Measurements from ENCODE around the gene SLC66A1.

Gene SLC66A1

DNA sequence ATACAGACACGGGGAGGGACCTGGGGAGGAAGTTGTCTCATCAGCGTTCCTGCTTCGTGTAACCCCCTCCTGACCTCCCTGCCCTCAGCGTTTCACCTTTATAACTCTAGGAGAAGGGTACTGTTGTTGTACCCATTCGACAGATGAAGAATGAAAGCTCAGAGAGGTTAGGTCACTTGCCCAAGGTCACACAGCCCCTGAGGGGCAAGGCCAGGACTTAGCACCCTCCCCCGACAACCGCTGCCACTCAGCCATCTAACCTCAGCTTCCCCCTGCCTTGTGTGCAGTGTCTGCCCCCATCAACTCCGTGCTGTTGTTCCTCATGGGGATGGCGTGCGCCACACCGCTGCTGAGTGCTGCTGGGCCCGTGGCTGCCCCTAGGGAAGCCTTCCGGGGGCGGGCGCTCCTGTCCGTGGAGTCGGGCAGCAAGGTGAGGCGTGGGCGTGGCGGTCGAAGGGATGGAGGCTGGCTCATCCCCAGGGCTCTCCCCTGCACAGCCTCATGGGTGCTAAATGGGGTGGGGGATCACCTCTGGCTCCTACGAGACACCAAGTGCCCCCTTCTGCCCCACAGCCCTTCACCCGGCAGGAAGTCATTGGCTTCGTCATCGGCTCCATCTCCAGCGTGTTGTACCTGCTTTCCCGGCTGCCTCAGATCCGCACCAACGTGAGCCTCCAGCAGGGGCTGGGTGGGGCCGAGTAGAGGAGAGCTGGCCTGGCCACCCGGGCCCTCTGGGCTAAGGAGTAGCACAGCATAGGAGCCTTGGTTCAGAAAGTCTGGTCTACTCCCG is 14.0 kb downstream of the SLC66A1 start:
- no peak for DNase-seq

DNA sequence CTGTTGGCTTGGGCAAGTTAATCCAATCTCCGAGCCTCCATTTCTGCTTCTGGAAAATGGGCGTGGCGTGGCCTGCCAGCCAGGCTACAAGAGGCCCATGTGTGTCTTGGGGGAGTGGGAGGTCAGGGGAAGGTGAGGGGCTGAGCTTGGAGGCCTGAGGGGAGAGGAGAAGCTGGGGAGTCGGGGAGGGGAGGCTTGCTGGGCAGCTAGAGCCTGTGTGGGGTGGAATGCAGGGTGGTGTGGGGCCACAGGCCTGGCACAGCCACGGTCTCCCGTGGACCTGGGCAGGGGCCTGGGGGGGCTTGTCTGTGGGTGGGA is 14.6 kb downstream of the SLC66A1 start:
- DNase-seq: no peak

DNA sequence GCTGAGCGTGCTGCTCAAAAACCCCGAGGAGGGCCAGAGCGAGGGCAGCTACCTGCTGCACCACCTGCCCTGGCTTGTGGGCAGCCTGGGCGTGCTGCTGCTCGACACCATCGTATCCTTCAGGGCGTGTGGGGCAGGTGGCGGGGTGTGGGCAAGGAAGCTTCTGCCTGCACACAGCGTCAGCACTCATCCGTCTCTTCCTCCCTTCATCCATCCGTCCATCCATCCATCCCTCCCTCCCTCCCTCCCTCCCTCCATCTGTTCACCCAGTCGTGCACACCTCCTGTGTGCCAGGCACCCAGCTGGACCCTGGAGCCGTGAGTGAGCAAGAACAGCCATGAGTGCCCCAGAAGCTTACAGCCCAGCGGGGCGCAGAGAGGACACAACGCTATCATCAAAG is 15.2 kb downstream of the SLC66A1 start:
- no peak for DNase-seq

DNA sequence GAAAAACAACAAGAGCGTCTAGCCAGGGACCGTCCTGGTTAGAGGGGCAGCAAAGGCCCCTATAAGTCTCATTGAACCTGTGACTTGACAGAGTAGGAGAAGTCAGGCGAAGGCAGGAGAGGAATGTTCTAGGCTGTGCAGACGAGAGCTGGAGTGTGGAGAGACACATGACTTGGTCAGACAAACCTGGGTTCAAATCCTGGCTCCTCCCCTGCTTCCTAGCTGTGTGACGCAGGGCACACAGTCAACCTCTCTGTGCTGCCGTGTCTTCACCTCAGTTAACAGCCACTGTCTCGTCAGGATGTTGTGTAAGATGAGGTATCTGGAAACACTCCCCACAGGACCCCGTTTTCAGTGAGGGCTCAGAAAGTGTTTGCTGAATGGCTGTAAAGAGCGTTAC is 15.6 kb downstream of the SLC66A1 start:
- DNase-seq: no peak

DNA sequence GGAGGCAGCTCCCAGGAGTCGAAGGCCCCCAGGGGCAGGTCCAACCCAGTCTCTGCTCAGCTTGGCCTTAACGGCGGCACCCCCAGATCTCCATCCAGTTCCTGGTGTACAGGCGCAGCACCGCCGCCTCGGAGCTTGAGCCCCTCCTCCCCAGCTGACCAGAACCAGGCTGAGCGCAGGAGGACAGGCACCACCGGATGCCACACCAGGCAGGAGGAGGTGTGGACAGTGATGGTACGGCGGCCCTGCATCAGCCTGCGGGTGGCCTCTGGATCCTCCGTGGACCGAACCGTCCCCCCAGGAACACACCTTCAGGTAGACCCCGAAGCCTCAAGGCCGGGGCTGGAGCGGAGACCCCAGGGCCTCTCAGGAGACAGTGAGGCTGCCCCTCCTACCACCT is 16.4 kb downstream of the SLC66A1 start:
- no peak for DNase-seq

DNA sequence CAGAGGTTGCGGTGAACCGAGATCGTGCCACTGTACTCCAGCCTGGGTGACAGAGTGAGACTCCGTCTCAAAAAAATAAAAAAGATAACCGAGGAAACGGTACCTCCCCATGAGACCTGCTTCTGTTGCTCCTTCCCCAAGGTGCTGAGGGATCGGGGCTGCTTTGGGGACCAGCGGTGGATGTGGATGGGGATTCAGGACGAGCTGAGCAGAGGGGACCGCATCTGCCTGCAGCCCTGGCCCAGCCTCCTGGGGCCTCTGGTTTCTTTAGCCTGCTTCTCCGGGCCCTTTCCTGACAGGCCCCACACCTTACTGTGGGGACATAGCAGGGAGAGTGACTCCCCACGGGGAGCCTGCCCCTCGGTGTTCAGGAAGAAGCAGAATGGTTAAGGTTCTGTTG is 17.1 kb downstream of the SLC66A1 start:
- no peak for DNase-seq

DNA sequence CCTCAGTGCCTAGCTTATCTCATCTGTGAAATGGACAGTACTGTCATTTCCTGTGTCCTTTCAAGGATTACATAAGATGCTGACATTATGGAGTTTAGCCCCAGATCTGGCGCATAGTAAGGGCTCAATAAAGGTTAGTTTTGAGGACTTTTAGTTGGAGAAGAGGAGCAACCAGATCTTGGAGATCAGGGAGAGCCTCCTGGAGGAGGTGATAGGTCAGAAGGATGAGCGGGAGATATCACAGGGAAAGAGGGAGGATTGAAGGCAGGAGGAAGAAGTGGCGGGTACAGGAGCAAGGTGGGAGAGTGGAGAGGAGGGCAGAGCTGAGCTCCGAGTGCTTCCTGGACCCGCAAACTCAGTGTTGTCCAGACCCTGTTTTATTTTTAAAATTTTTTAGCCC is 17.5 kb downstream of the SLC66A1 start:
- no peak for DNase-seq

DNA sequence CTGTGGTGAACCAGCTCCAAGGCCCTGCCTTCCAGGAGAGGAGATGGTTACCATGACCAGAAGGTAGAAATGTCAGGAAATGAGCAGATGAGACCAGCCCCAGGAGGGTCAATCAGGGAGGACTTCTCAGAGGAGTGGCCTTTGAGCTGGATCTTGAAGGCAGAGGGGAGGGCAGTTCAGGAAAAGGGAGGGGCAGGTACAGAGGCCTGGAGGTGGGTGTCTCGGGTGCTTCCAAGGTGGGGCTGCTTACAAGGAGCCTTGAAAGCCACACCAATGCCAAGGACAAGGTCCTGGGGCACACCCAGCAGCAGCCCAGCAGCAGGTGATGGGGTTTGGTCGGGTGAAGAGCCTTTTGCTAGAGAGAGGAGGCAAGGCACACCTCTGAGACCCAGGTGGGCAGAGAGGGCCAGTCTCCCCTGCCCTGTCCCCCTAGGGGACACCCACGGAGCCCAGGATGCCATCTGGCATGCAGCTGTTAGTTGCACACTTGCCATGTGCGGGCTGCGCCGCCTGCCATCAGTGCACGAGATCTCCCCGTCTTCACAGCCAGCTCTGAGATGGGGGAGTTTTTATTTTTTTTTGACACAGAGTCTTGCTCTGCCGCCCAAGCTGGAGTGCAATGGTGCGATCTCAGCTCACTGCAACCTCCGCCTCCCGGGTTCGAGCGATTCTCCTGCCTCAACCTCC is 18.5 kb downstream of the SLC66A1 start:
- DNase-seq: no peak

DNA sequence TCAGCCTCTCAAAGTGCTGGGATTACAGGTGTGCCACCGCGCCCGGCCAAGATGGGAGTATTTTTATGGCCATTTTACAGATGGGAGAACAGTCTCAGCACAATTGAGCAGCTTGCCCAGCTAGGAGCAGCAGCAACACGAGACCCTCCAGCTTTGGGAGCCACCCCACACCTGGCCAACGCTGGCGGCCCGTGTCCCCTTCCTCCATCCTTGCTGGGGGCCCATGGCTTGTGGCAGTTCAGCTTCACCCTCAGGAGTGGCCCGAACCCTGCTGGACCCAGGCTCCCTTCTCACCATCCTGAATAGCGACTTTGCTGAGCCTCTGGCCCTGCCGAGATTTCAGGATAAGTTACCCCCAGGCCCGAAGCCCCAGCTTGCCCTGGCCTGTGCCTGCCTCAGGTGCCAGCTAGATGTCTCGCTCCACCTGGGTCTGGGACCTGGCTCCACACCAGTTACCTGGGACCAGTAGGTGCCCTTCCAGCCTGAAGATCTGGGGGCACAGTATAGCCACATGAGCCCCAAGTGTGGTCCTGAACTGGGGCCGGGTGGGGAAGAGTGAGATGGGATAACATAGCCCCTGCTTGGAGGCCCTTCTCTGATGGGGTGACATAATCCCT is 19.2 kb downstream of the SLC66A1 start:
- DNase-seq: no peak

DNA sequence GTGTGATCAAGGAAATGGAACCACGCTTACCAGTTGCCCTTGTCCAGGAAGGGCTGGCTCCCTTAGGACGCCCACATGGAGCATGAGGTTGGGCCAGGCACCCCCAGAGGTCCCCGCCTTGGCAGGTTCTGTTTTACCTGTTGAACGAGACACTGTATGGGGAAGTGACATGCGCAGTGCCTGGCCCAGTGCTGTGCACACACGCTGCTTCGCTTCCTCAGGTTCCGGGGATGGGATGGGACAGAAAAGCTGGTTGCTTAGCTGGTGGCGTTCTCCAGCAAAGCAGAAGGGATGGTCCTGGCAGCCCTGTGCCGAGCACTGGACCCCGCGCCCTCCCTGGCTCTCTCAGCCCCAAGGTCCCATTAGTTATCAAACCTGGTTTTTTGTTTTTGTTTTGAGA is 20.7 kb downstream of the SLC66A1 start:
- DNase-seq: no peak

DNA sequence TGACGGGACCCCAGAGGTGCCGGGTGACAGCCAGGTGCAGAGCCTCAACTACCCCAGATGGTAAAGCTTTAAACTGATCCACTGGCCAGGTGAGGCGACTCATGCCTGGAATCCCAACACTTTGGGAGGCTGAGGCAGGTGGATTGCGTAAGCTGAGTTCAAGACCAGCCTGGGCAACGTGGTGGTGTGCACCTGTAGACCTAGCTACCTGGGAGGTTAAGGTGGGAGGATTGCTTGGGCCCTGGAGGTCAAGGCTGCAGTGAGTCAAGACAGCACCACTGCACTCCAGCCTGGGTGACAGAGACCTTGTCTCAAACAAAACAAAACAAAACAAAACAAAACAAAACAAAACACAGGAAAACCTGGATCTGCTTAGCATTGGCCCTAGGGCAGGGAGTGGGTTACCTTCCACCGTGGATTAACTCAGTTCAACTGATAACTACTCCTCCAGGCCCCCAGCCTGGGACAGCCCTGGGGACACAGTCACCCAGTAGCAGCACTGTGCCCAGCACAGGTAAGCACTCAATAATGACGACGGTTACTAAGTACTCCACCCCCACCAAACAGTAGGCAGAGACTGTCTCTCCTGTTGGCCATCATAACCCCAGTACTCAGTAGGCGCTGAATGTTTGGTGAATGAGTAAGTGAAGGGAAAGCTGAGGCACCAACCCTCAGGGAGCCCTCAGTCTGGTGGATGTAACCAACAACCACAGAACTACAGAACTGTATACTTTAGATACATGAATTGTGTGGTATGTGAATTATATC is 21.6 kb downstream of the SLC66A1 start:
- DNase-seq: no peak

DNA sequence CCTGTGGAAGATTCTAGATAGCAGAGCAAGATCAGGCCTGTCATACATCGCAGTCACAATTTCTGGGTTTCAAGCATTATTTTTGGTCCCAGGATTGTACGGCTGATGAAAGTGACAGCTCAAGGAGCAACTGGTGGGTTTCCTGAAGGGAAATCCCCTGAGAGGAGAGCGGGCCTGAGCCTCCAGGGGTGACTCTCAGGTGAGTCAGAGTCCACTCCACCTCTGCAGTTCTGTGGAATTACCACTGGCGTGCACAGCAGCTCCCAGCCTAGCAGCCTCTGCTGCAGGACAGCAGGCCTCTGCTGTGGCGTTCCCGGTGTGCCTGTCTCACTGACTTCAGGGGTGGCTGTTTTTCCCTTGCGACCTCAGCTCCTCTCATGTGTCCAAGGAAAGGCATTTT is 24.4 kb downstream of the SLC66A1 start:
- DNase-seq: no peak

DNA sequence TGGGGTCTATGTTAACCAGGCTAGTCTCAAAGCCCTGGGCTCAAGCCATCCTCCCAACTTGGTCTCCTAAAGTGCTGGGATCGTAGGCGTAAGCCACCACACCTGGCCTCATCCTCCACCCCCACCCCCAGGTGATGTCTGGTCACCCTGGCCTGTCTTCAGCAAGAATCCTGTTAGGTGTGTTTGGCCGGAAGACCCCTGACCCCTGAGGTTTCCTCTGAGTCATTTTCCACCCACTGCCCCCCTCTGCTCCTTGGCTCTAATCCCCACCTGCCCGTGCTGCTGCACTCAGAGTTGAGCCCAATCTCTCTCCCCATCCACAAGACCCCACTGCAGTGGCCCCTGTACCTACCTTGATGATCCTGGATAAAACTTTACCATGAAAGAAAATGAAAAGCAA is 25.2 kb downstream of the SLC66A1 start:
- DNase-seq: no peak

DNA sequence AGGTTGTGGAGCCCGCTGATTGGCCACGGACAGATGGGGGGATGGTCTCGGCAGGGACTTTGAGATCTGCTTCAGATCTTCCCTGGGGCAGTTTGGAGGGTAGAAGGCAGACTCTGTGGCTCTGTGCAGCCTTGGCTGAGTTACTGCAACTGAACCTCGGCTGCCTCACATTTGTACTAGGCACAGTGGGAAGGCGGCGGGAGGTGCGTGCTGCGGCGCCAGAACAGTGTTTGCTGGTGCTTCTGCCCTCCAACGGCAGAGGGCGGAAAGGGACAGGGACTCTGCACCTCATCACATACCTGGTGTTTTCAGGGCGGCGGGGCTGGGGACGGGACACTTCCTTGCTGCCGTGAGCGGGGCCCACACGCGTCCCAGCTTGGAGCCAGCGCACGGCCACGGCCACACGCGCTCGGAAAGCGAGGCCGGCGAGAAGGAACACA is 26.2 kb downstream of the SLC66A1 start:
- no peak for DNase-seq

DNA sequence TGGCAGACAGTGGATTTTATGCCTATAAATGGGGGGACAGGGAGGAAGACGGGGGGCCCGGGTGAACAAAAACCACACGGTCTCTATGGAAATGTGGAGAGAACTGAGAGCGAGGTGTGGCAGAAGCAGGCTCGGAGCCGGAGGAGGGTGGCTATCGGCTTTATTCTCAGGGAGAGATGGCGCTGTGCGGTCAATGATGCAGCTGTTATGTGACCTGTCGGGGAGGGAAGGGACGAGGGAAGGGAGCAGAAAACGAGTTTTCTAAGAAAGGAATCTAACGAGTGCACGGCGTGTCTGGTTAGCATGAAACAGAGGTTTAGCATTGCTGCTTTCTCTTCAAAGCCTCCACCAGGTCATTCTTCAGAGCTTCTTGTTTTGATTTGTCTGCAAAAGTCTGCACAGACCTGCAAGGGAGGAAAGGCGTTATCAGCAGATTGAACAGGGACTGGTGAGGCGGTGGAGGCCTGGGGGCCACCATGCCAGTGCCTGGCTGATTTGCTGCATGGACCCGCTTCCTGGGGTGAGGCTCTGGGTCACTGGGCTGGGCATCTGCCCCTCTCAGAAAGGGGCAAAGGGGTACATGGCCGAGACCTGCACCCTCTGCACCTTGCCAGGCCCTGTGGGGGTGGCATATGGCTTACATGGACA is 27.2 kb downstream of the SLC66A1 start:
- DNase-seq: no peak

DNA sequence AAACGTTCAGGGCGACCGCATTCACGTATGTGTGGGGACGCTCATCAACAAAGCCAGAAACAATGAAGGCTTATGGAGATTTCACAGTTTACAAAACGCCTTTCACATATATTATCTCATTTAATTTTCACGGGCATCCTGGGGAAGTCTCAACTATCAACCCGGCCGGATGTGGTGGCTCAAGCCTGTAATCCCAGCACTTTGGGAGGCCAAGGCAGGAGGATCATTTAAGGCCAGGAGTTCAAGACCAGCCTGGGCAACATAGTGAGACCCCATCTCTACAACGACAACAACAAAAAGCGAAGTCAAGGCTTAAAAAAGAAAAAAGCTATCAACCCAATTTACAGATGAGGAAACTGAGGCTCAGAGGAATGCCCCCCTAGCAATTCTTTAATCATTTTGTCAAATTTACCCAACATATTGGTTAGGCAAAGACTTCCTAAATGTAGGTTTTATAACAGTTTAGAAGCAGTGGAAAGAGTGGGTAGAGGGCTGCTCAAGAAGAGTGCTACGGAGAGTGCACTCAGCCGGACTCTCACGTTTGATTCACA is 28.3 kb downstream of the SLC66A1 start:
- no peak for DNase-seq

DNA sequence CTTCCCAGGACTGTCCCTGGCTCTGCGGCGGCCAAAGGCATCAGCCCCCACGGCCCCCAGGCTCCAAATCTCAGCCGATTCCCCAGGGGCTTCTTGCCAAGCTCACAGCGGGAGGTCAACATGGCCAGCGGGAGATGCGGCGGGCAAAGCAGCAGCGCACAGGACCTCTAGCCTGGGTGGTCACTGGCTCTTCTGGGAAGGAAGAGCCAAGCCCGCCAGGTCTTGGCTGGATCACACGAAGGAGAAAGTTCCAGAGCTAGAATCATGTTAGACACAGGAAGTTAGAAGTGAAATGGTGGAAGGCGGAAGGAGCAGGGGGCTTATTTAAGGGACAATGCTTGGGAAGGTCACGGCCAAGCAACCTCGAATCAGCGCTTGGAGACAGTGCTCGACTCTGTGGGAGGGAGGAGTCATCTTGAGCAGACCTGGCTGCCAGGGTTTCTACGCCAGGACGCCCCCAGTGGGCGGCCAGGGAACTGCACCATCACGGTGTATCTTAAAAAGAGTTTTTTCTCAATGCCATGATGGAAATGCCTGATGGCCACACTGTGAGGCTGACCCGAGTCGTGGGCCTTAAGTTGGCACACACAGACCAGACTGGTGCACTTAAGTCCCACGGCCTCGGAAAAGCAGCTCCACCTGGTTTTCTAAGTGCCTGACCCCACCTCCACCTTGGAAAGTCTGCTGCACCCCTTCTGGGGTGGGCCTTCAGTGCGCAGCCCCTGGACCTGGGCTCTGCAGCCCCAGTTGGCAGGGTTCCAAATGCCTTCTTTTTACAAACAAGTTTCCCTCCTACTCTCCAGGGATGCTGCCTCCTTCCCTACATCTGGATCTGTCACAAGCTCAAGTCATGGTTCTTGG is 29.3 kb downstream of the SLC66A1 start:
- peak; percentile 63 for DNase-seq

DNA sequence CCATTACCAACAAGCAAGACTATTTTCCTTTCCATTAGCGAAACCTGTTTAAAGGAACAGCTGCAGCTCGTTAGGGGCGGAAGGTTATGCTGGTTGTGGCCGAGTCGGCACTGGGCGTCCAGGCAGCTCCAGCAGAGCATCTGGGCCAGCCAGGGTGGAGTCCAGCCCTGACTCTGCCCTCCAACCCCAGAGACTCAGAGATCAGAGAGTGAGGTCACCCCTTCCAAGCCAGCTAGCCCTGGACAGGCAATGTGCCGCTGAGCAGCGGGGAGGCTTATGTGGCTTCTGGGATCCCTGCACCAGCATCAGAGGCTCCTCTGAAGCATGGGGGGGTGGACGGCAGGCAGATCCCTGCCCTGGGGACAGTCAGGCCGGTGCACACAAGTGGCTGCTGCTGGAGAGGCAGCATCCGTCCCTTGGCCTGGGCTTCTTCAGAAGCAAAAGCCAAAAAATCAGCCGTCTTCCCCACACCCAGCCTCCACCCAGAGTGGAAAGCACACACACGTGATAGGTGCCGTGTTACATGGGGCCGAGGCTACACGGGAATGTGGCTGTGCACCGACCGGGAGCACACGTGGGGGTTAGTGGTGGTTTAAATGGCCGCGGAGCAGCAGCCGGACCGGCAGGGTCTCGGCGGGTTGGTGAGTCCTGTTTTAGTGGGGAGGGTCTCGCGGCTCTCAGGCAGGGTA is 30.1 kb downstream of the SLC66A1 start:
- DNase-seq: no peak

DNA sequence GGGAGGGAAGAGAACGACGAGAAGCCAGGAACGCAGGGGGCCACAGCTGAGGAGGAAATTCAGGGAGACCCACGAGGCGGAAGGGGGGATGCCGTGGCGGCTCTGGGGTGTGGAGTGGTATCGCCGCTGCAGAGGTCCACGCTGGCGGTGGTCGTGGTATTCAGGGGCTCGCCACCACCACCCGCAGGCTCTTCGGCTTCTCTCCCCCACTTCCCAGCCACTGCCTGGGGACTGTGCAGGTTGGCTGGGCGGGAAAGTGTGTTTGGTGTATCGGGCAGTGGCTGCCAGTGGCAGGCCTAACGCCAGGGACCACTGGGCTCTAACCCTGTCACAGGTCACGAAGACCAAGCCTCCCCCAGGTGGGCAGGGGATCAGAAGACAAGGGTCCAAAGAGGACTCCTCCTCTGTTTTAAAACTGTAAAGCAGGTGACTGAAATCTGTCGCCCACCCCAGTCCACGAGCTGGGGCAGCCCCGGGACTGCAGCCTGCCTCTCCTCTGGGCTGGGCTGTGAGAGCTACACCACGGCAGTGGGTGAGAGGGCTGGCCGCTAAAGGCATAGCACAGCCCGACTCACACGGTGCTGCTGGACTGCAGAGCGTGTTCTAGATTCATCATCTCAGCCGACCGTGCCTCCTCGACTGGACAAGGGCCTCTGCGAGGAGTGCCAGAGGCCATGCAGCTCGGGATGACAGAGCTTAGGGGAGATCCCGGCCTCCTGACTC is 30.9 kb downstream of the SLC66A1 start:
- no peak for DNase-seq

DNA sequence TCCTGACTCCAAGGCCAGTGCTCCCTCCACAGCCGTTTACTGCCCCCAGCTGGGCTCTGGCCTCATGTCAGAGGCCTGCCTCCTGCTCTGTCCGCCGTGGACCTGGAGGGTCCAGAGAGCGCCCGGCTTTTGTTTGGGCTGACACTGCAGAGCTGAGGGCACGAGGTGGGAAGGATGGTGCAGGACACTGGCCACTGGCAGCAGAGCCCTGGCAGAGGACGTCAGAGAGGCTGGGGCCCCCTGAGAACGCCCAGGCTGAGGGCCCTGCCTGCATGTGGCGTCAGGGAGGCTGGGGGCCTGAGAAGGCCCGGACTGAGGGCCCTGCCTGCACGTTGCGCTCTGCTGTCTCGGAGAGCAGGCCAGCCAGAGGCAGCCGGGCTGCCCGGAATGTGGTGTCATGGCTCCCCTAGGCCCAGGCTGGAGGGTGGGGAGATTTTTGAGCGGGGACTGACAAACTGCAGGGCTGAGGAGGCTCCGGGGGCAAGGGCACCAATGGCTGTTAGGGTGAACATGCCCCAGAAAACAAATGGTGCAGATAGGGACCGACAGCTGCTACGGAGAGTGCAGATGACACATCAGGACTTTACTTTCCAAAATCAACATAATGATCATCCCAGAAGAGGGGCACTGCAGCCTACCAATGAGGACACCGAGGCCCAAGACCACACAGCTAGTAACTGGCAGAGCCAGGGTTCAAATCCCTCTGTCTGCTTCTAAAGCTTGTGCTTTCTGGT is 31.7 kb downstream of the SLC66A1 start:
- no peak for DNase-seq

All from CD4-positive, alpha-beta T cell treated with Interleukin-15 for 1 hour (primary cell).